ENCODE results near the gene TIAL1. TPM values are rescaled to one million over a fixed set of nuclear protein-coding genes. Genes with fewer than 3 reads are reported as not detected.
A peak's percentile ranks its signal among the peaks of the same experiment; 100 is the strongest.

TIAL1 gene
- total and polyA plus RNA-seq, 2 of the 13 experiments (the other 11 are each of a cell fraction or from before 2014, with no cell fraction given), result 31.5 to 148 TPM

DNA sequence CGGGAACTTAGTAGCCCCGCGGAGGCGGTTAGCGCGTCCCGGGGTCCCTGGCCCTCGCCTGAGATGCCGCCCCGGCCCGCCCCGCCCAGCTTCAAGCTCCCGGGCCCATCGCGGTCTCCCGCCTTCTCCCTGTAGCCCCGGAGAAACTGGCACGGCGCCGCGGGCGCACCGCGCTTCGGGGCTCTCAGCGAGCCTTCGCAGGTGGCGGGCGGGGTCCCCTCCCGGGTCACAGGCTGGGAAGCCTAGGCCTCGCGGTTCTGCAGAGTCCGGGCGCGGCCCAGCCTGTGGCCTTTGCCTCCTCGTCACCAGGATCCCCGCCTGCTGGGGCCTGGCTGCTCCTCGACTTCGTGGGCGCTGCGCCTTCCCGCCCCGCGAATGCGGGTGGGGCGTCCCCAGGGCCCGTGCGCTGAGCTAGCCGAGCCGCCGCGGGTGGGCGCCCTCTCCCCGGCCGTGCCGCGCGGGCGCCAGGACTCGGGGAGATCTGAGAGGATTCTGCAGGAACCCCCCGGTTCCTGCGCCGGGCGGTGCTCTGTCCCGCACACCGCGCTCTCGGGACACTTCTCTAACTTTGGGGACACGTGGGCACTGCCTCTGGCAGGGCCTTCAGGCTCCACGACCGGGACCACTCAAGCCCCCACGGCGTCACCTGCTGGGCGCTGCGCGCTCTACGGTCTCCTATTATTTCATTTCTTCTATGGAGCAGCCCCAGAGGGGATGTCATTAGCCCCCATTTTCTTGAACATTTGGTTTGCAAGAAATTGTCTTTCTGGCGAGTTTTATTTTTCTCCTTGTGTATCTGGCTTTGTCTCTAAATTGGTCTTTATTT lies 53.6 kb downstream of the TIAL1 start (continued):
- TF ChIP-seq, protein P1, sequence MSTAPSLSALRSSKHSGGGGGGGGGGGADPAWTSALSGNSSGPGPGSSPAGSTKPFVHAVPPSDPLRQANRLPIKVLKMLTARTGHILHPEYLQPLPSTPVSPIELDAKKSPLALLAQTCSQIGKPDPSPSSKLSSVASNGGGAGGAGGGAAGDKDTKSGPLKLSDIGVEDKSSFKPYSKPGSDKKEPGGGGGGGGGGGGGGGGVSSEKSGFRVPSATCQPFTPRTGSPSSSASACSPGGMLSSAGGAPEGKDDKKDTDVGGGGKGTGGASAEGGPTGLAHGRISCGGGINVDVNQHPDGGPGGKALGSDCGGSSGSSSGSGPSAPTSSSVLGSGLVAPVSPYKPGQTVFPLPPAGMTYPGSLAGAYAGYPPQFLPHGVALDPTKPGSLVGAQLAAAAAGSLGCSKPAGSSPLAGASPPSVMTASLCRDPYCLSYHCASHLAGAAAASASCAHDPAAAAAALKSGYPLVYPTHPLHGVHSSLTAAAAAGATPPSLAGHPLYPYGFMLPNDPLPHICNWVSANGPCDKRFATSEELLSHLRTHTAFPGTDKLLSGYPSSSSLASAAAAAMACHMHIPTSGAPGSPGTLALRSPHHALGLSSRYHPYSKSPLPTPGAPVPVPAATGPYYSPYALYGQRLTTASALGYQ (CRISPR knock-in tag; IDR thresholded peaks at IDR 0.05), result no peak
- TF ChIP-seq ZNF547 (CRISPR knock-in tag; IDR thresholded peaks at IDR 0.05), result peak; percentile 73; the same call in 1 of the 2 replicates
- 0 out of 2 replicates have a peak, but pooled peaks have one; percentile 10 for TF ChIP-seq SAP130 (CRISPR knock-in tag; IDR thresholded peaks at IDR 0.05; ENCODE audit: low read depth)
- TF ChIP-seq ZNF709 (CRISPR knock-in tag; IDR thresholded peaks at IDR 0.05), result peak; percentile 60; the same call in 1 of the 2 replicates
- TF ChIP-seq ZFY (CRISPR knock-in tag; IDR thresholded peaks at IDR 0.05), result peak; percentile 72
- TF ChIP-seq ZNF816 (CRISPR knock-in tag; IDR thresholded peaks at IDR 0.05; ENCODE audit: borderline replicate concordance), result peak; percentile 56; the same call in 1 of the 2 replicates
- no peak for TF ChIP-seq RFXANK (CRISPR knock-in tag; IDR thresholded peaks at IDR 0.05)
- no peak for TF ChIP-seq ZNF614 (CRISPR knock-in tag; IDR thresholded peaks at IDR 0.05; ENCODE audit: borderline replicate concordance)
- TF ChIP-seq ZNF619 (CRISPR knock-in tag; IDR thresholded peaks at IDR 0.05), result peak; percentile 26; the same call in 1 of the 2 replicates
- peak; percentile 30; the same call in 1 of the 2 replicates for TF ChIP-seq ZNF670 (CRISPR knock-in tag; IDR thresholded peaks at IDR 0.05; ENCODE audit: borderline replicate concordance)
- TF ChIP-seq CCDC6 (CRISPR knock-in tag; IDR thresholded peaks at IDR 0.05), result 0 out of 2 replicates have a peak, but pooled peaks have one; percentile 37
- TF ChIP-seq STAG1 (CRISPR knock-in tag; IDR thresholded peaks at IDR 0.05), result peak; percentile 52
- TF ChIP-seq, protein P2, sequence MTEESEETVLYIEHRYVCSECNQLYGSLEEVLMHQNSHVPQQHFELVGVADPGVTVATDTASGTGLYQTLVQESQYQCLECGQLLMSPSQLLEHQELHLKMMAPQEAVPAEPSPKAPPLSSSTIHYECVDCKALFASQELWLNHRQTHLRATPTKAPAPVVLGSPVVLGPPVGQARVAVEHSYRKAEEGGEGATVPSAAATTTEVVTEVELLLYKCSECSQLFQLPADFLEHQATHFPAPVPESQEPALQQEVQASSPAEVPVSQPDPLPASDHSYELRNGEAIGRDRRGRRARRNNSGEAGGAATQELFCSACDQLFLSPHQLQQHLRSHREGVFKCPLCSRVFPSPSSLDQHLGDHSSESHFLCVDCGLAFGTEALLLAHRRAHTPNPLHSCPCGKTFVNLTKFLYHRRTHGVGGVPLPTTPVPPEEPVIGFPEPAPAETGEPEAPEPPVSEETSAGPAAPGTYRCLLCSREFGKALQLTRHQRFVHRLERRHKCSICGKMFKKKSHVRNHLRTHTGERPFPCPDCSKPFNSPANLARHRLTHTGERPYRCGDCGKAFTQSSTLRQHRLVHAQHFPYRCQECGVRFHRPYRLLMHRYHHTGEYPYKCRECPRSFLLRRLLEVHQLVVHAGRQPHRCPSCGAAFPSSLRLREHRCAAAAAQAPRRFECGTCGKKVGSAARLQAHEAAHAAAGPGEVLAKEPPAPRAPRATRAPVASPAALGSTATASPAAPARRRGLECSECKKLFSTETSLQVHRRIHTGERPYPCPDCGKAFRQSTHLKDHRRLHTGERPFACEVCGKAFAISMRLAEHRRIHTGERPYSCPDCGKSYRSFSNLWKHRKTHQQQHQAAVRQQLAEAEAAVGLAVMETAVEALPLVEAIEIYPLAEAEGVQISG (CRISPR knock-in tag; IDR thresholded peaks at IDR 0.05), result 0 out of 2 replicates have a peak, but pooled peaks have one; percentile 29
- TF ChIP-seq ZNF282 (IDR thresholded peaks at IDR 0.05; ENCODE audit: partially characterized antibody), result no peak
- peak; percentile 20; the same call in 1 of the 2 replicates for TF ChIP-seq SMC3 (IDR thresholded peaks at IDR 0.05; ENCODE audit: low read length)
- TF ChIP-seq SRSF9 (IDR thresholded peaks at IDR 0.05; ENCODE audit: borderline replicate concordance, insufficient read depth, low read depth, low read length, poor library complexity, severe bottlenecking), result no peak
- TF ChIP-seq TARDBP (CRISPR knock-in tag; IDR thresholded peaks at IDR 0.05), result peak; percentile 25; the same call in 1 of the 2 replicates
- TF ChIP-seq KDM3A (CRISPR knock-in tag; IDR thresholded peaks at IDR 0.05; ENCODE audit: low read depth), result no peak; the same call in 1 of the 2 replicates
- TF ChIP-seq, protein P3, sequence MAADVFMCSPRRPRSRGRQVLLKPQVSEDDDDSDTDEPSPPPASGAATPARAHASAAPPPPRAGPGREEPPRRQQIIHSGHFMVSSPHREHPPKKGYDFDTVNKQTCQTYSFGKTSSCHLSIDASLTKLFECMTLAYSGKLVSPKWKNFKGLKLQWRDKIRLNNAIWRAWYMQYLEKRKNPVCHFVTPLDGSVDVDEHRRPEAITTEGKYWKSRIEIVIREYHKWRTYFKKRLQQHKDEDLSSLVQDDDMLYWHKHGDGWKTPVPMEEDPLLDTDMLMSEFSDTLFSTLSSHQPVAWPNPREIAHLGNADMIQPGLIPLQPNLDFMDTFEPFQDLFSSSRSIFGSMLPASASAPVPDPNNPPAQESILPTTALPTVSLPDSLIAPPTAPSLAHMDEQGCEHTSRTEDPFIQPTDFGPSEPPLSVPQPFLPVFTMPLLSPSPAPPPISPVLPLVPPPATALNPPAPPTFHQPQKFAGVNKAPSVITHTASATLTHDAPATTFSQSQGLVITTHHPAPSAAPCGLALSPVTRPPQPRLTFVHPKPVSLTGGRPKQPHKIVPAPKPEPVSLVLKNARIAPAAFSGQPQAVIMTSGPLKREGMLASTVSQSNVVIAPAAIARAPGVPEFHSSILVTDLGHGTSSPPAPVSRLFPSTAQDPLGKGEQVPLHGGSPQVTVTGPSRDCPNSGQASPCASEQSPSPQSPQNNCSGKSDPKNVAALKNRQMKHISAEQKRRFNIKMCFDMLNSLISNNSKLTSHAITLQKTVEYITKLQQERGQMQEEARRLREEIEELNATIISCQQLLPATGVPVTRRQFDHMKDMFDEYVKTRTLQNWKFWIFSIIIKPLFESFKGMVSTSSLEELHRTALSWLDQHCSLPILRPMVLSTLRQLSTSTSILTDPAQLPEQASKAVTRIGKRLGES (CRISPR knock-in tag; IDR thresholded peaks at IDR 0.05; ENCODE audit: borderline replicate concordance), result no peak
- TF ChIP-seq GZF1 (CRISPR knock-in tag; IDR thresholded peaks at IDR 0.05), result no peak
- TF ChIP-seq KDM4B (CRISPR knock-in tag; IDR thresholded peaks at IDR 0.05), result no peak
- no peak for TF ChIP-seq PCBP2 (optimal IDR thresholded peaks at IDR 0.05; ENCODE audit: low read depth, low read length, poor library complexity, severe bottlenecking)
- TF ChIP-seq CCAR2 (optimal IDR thresholded peaks at IDR 0.05; ENCODE audit: low read depth, low read length), result no peak

All from HepG2 (cell line).